ENCODE results near the gene POU6F2. TPM values are rescaled to one million over a fixed set of nuclear protein-coding genes. Genes with fewer than 3 reads are reported as not detected.

Gene POU6F2
- total RNA-seq, 1 donor from 2014 or later, result 7.9 TPM

DNA sequence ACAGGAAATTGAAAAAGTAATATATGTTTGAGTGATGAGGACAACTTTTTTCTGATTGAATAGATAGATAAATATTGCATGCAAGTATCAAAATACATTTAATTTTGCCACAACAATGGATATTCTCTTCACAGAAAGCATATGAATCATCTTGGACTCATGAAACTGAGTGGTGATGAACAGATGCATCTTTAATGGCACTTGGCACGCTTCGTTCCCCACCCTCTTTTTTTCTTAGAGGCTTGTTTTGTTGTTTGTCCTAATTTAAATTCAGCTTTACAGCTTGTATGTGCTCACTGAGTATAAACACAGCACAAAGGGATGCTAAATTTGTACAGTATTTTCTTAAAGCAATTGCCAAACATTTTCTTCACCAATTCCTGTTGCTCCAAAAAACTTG, 443.5 kb downstream of the POU6F2 start:
- Mint-ChIP-seq H3K27ac (ENCODE audit: unreplicated experiment) (no peak overlapping the region), H3K4me1 (peaks cover 6% of the 10 kb centered on the region), H3K4me3 (no peak overlapping the region), H3K36me3 (ENCODE audit: low read depth) (no peaks in the 10 kb centered on the region), H3K27me3 (ENCODE audit: low read depth) (no peaks in the 10 kb centered on the region), H3K9me3 (no peaks in the 10 kb centered on the region)
- TF ChIP-seq CTCF (conservative IDR thresholded peaks at IDR 0.05), result no peak
- DNase-seq (ENCODE audit: low read depth, low spot score), result no peak

DNA sequence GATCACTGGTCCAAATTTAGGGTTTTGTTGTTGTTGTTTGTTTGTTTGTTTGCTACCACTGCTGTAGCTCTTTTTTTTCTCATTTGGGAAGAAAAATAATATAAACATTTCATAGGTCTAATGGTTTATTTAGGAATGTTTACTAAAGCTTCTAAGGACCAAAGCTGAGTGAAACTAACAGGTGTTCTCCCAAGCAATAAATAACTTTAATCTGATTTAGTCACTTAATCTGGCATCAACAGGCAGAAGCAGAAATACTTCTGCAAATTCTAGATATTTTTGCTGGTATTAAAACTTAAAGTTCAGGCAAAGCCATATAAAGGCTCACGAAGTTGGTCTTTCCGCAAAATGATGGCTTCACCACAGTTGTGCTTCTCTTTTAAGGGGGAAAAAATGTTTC, 444.0 kb downstream of the POU6F2 start:
- Mint-ChIP-seq H3K4me3 (no peak overlapping the region), H3K9me3 (no peaks in the 10 kb centered on the region), H3K36me3 (ENCODE audit: low read depth) (no peaks in the 10 kb centered on the region), H3K4me1 (peaks cover 6% of the 10 kb centered on the region), H3K27me3 (ENCODE audit: low read depth) (no peaks in the 10 kb centered on the region), H3K27ac (ENCODE audit: unreplicated experiment) (no peak overlapping the region)
- TF ChIP-seq CTCF (conservative IDR thresholded peaks at IDR 0.05), result no peak
- no peak for DNase-seq (ENCODE audit: low read depth, low spot score)

DNA sequence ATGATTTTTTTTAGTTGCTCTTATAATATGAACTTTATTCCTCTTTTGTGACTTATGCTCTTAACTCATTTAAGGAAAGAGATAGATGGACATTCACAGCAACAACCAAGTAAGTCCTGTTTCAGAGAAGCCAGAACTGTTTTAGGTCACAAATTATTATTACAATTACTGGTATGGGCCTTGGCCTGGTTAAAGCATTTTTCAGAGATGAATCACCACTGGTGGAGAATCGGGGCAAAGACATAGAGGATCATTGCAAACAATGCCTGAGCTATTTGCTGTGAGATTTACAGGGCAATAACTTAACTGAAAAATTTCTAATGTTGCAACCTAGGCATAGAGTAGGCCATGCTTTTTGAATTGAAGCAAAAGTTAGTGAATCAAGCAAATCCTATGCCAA, 450.5 kb downstream of the POU6F2 start:
- DNase-seq (ENCODE audit: low read depth, low spot score), result no peak
- Mint-ChIP-seq H3K27ac (ENCODE audit: unreplicated experiment) (no peak overlapping the region), H3K4me3 (no peak overlapping the region), H3K36me3 (ENCODE audit: low read depth) (peaks cover 2% of the 10 kb centered on the region), H3K4me1 (peaks cover 4% of the 10 kb centered on the region), H3K9me3 (no peaks in the 10 kb centered on the region), H3K27me3 (ENCODE audit: low read depth) (no peaks in the 10 kb centered on the region)
- no peak for TF ChIP-seq CTCF (conservative IDR thresholded peaks at IDR 0.05)

GRCh38 chr7:39429421-39429820, 451.7 kb downstream of the POU6F2 start:
- TF ChIP-seq CTCF (conservative IDR thresholded peaks at IDR 0.05), result no peak
- no peaks in the 10 kb centered on the region for H3K27me3 Mint-ChIP-seq (ENCODE audit: low read depth)
- DNase-seq (ENCODE audit: low read depth, low spot score), result no peak
- H3K9me3 Mint-ChIP-seq, result peaks cover 2% of the 10 kb centered on the region
- no peak overlapping the region for H3K27ac Mint-ChIP-seq (ENCODE audit: unreplicated experiment)
- peaks cover 3% of the 10 kb centered on the region for H3K4me1 Mint-ChIP-seq
- H3K4me3 Mint-ChIP-seq, result no peak overlapping the region
- H3K36me3 Mint-ChIP-seq (ENCODE audit: low read depth), result peaks cover 6% of the 10 kb centered on the region

DNA sequence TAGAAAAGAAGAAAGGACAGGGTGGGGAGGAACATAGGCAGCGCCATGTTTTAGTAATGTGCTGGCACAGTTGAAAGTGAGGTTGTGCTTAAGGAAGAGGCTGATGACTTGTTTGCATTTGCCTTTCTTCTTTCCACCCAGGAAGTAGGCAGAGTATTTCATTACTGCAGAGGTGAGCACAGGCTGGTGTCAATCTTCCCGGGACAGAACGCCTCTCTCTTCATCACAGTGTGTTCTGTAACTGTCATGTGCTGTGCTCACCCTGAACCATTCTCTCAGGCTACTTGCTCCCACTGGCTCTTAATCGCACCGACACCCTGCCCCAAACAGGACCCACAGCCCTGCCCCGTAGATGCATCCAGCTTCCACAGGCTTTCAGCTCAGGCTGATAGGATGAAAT, 452.7 kb downstream of the POU6F2 start:
- Mint-ChIP-seq H3K27ac (ENCODE audit: unreplicated experiment) (no peak overlapping the region), H3K36me3 (ENCODE audit: low read depth) (peaks cover 9% of the 10 kb centered on the region), H3K9me3 (peaks cover 3% of the 10 kb centered on the region), H3K4me3 (no peak overlapping the region), H3K27me3 (ENCODE audit: low read depth) (no peaks in the 10 kb centered on the region), H3K4me1 (peaks cover 3% of the 10 kb centered on the region)
- TF ChIP-seq CTCF (conservative IDR thresholded peaks at IDR 0.05), result no peak
- no peak for DNase-seq (ENCODE audit: low read depth, low spot score)
